ENCODE results near the gene SP140.

The SP140 gene

GRCh38 chr2:230360028-230360427 lies 134.5 kb downstream of the SP140 start:
- no peak overlapping the region for H3K4me3 ChIP-seq (ENCODE audit: low read depth, low read length)

- H3K4me3 ChIP-seq (ENCODE audit: low read depth, low read length) = no peak overlapping the region
These were observed 136.6 kb downstream of the SP140 start for GRCh38 chr2:230362030-230362691.

Data from iPS-11a (cell line).